HepG2 (cell line): ENCODE results near the gene BAZ1B. TPM values are rescaled to one million over a fixed set of nuclear protein-coding genes. Genes with fewer than 3 reads are reported as not detected.

Source experiments
- GABPB1 ChIP-seq: IDR thresholded peaks from 2 replicates; pipeline ENCODE4 v1.6.1; 2016; ENCODE audit warnings: mild to moderate bottlenecking, missing genetic modification reagents, moderate library complexity, missing compliant biosample characterization
- HOXA3 ChIP-seq: sonication (generic); formaldehyde crosslinking; IDR thresholded peaks from 2 replicates; pipeline ENCODE4 v1.5.0; 2020; ENCODE audit warnings: missing genetic modification reagents
- KLF6 ChIP-seq: IDR thresholded peaks from 2 replicates; pipeline ENCODE4 v1.8.0; 2016; ENCODE audit warnings: missing biosample characterization, missing genetic modification reagents
- NFYC ChIP-seq: IDR thresholded peaks from 2 replicates; pipeline ENCODE4 v1.6.1; 2016; ENCODE audit warnings: missing genetic modification reagents, missing compliant biosample characterization
- NR2F6 ChIP-seq, 2 experiments: IDR thresholded peaks; 2 replicates each; pipeline ENCODE4 v1.6.1; 2016; ENCODE audit warnings: antibody characterized with exemption in 1 of 2, mild to moderate bottlenecking in 1 of 2
- PHF20 ChIP-seq: sonication (generic); formaldehyde crosslinking; IDR thresholded peaks from 2 replicates; pipeline ENCODE4 v1.5.0; 2020; ENCODE audit warnings: mild to moderate bottlenecking, missing genetic modification reagents
- PPARG ChIP-seq: conservative IDR thresholded peaks from 2 replicates; pipeline ENCODE4 v1.6.1; 2016; ENCODE audit warnings: missing biosample characterization, missing genetic modification reagents
- SALL1 ChIP-seq: sonication (generic); formaldehyde crosslinking; IDR thresholded peaks from 2 replicates; pipeline ENCODE4 v1.8.0; 2022; ENCODE audit warnings: mild to moderate bottlenecking, missing genetic modification reagents
- SP2 ChIP-seq: sonication (generic); formaldehyde crosslinking; IDR thresholded peaks from 2 replicates; pipeline ENCODE4 v1.5.1; 2020; ENCODE audit warnings: mild to moderate bottlenecking, missing genetic modification reagents
- SP4 ChIP-seq: sonication (generic); formaldehyde crosslinking; IDR thresholded peaks from 2 replicates; pipeline ENCODE4 v1.8.1; 2023; ENCODE audit warnings: mild to moderate bottlenecking, missing genetic modification reagents
- ZBTB7B ChIP-seq: sonication (generic); formaldehyde crosslinking; IDR thresholded peaks from 2 replicates; pipeline ENCODE4 v1.4.0; 2020; ENCODE audit warnings: missing genetic modification reagents
- ZNF234 ChIP-seq: sonication (generic); formaldehyde crosslinking; conservative IDR thresholded peaks from 2 replicates; pipeline ENCODE4 v1.5.1; 2020; ENCODE audit warnings: mild to moderate bottlenecking, missing genetic modification reagents
- ZNF296 ChIP-seq: sonication (generic); formaldehyde crosslinking; conservative IDR thresholded peaks from 2 replicates; pipeline ENCODE4 v1.5.0; 2020; ENCODE audit warnings: mild to moderate bottlenecking, missing genetic modification reagents
- ZNF674 ChIP-seq: sonication (generic); formaldehyde crosslinking; IDR thresholded peaks from 2 replicates; pipeline ENCODE4 v1.5.0; 2020; ENCODE audit warnings: low read depth, mild to moderate bottlenecking, missing genetic modification reagents
- ZNF777 ChIP-seq: sonication (generic); formaldehyde crosslinking; IDR thresholded peaks from 2 replicates; pipeline ENCODE4 v1.4.0; 2020; ENCODE audit warnings: missing genetic modification reagents
- ZSCAN12 ChIP-seq: sonication (generic); formaldehyde crosslinking; IDR thresholded peaks from 2 replicates; pipeline ENCODE4 v1.9.0; 2021; ENCODE audit warnings: mild to moderate bottlenecking, missing genetic modification reagents
- polyA plus RNA-seq, 8 experiments: library from polyadenylated mRNA; depleted of rRNA in 3 of 8; stranded (reverse) in 7 of 8; unstranded in 1 of 8; fragments of >200 nt; fragmentation: Illumina TruSeq in 4 of 8; extraction: Trizol in 4 of 8; gene quantifications; 2 replicates each; pipeline versions ENCODE4 v1.2.1 to v1.2.3, GENCODE V29; 2011 to 2016; ENCODE audit warnings: low read depth in 4 of 8, missing spikeins in 1 of 8, mixed read lengths in 1 of 8; ENCODE audit not compliant: insufficient read depth in 1 of 8
- total RNA-seq, 5 experiments: library from RNA; depleted of rRNA; stranded (reverse); fragments of >200 nt; fragmentation: Illumina TruSeq; extraction: Trizol; gene quantifications; 2 replicates each; pipeline ENCODE4 v1.2.3, GENCODE V29; 2016; ENCODE audit warnings: low read depth in 1 of 5
- TF ChIP-seq, protein P1 (sequence below): IDR thresholded peaks from 2 replicates; pipeline ENCODE4 v1.6.1; 2016; ENCODE audit warnings: low read depth
- TF ChIP-seq, protein P2 (sequence below): sonication (generic); formaldehyde crosslinking; IDR thresholded peaks from 2 replicates; pipeline ENCODE4 v1.4.0; 2020; ENCODE audit warnings: missing genetic modification reagents, borderline replicate concordance
- TF ChIP-seq, protein P3 (sequence below): sonication (generic); formaldehyde crosslinking; IDR thresholded peaks from 2 replicates; pipeline ENCODE4 v1.5.0; 2020; ENCODE audit warnings: missing genetic modification reagents
- TF ChIP-seq, protein P4 (sequence below): sonication (generic); formaldehyde crosslinking; IDR thresholded peaks from 2 replicates; pipeline ENCODE4 v1.4.0; 2020; ENCODE audit warnings: mild to moderate bottlenecking, missing genetic modification reagents
- TF ChIP-seq, protein P5 (sequence below): IDR thresholded peaks from 2 replicates; pipeline ENCODE4 v1.6.1; 2016; ENCODE audit warnings: low read depth, control low read depth
- TF ChIP-seq, protein P6 (sequence below): IDR thresholded peaks from 2 replicates; pipeline ENCODE4 v1.6.1; 2018; ENCODE audit warnings: missing genetic modification reagents

BAZ1B gene
- total and polyA plus RNA-seq, 2 of the 13 experiments (the other 11 are each of a cell fraction or from before 2014, with no cell fraction given) = 18.6 to 69.4 TPM

DNA sequence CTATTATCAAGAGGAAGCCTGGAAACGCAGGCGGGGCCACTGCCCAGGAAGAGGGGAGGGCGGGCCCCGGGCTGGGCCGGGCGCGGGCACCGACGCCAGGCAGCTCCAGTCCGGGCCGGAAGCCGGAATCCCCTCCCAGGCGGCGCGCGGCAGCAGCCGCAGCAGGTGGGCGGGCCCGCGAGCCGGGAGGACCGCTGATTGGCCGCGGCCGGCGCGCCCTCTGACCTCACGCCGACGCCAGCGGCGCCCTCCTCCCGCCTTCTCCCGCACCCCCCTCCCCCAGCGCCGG is 35.0 kb upstream of the BAZ1B start (continued):
- TF ChIP-seq ZSCAN12 (CRISPR knock-in tag) = no peak
- TF ChIP-seq, protein P1, sequence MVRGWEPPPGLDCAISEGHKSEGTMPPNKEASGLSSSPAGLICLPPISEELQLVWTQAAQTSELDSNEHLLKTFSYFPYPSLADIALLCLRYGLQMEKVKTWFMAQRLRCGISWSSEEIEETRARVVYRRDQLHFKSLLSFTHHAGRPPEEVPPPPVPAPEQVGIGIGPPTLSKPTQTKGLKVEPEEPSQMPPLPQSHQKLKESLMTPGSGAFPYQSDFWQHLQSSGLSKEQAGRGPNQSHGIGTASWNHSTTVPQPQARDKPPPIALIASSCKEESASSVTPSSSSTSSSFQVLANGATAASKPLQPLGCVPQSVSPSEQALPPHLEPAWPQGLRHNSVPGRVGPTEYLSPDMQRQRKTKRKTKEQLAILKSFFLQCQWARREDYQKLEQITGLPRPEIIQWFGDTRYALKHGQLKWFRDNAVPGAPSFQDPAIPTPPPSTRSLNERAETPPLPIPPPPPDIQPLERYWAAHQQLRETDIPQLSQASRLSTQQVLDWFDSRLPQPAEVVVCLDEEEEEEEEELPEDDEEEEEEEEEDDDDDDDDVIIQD (CRISPR knock-in tag) = 0 out of 2 replicates have a peak, but pooled peaks have one; percentile 22
- no peak for TF ChIP-seq NR2F6 (IDR thresholded peaks at IDR 0.05)
- peak; percentile 23; the same call in 1 of the 2 replicates for TF ChIP-seq NR2F6 (CRISPR knock-in tag; IDR thresholded peaks at IDR 0.05)
- TF ChIP-seq ZNF296 (CRISPR knock-in tag) = no peak
- TF ChIP-seq, protein P2, sequence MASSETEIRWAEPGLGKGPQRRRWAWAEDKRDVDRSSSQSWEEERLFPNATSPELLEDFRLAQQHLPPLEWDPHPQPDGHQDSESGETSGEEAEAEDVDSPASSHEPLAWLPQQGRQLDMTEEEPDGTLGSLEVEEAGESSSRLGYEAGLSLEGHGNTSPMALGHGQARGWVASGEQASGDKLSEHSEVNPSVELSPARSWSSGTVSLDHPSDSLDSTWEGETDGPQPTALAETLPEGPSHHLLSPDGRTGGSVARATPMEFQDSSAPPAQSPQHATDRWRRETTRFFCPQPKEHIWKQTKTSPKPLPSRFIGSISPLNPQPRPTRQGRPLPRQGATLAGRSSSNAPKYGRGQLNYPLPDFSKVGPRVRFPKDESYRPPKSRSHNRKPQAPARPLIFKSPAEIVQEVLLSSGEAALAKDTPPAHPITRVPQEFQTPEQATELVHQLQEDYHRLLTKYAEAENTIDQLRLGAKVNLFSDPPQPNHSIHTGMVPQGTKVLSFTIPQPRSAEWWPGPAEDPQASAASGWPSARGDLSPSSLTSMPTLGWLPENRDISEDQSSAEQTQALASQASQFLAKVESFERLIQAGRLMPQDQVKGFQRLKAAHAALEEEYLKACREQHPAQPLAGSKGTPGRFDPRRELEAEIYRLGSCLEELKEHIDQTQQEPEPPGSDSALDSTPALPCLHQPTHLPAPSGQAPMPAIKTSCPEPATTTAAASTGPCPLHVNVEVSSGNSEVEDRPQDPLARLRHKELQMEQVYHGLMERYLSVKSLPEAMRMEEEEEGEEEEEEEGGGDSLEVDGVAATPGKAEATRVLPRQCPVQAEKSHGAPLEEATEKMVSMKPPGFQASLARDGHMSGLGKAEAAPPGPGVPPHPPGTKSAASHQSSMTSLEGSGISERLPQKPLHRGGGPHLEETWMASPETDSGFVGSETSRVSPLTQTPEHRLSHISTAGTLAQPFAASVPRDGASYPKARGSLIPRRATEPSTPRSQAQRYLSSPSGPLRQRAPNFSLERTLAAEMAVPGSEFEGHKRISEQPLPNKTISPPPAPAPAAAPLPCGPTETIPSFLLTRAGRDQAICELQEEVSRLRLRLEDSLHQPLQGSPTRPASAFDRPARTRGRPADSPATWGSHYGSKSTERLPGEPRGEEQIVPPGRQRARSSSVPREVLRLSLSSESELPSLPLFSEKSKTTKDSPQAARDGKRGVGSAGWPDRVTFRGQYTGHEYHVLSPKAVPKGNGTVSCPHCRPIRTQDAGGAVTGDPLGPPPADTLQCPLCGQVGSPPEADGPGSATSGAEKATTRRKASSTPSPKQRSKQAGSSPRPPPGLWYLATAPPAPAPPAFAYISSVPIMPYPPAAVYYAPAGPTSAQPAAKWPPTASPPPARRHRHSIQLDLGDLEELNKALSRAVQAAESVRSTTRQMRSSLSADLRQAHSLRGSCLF (CRISPR knock-in tag) = no peak
- TF ChIP-seq SP4 (CRISPR knock-in tag) = peak; percentile 74
- TF ChIP-seq PPARG = 0 out of 2 replicates have a peak, but pooled peaks have one; percentile 31
- TF ChIP-seq ZNF777 = no peak
- TF ChIP-seq ZNF234 = no peak
- TF ChIP-seq, protein P3, sequence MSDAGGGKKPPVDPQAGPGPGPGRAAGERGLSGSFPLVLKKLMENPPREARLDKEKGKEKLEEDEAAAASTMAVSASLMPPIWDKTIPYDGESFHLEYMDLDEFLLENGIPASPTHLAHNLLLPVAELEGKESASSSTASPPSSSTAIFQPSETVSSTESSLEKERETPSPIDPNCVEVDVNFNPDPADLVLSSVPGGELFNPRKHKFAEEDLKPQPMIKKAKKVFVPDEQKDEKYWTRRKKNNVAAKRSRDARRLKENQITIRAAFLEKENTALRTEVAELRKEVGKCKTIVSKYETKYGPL (CRISPR knock-in tag) = no peak
- TF ChIP-seq, protein P4, sequence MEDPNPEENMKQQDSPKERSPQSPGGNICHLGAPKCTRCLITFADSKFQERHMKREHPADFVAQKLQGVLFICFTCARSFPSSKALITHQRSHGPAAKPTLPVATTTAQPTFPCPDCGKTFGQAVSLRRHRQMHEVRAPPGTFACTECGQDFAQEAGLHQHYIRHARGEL = no peak
- TF ChIP-seq NFYC (CRISPR knock-in tag) = peak; percentile 72
- TF ChIP-seq PHF20 = 0 out of 2 replicates have a peak, but pooled peaks have one; percentile 52
- peak; percentile 82 for TF ChIP-seq SP2 (CRISPR knock-in tag)
- TF ChIP-seq GABPB1 (CRISPR knock-in tag) = peak; percentile 86
- peak; percentile 74 for TF ChIP-seq HOXA3 (CRISPR knock-in tag)
- TF ChIP-seq ZNF674 (CRISPR knock-in tag) = peak; percentile 8; the same call in 1 of the 2 replicates
- 0 out of 2 replicates have a peak, but pooled peaks have one; percentile 33 for TF ChIP-seq SALL1 (CRISPR knock-in tag)
- TF ChIP-seq, protein P5, sequence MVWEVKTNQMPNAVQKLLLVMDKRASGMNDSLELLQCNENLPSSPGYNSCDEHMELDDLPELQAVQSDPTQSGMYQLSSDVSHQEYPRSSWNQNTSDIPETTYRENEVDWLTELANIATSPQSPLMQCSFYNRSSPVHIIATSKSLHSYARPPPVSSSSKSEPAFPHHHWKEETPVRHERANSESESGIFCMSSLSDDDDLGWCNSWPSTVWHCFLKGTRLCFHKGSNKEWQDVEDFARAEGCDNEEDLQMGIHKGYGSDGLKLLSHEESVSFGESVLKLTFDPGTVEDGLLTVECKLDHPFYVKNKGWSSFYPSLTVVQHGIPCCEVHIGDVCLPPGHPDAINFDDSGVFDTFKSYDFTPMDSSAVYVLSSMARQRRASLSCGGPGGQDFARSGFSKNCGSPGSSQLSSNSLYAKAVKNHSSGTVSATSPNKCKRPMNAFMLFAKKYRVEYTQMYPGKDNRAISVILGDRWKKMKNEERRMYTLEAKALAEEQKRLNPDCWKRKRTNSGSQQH (CRISPR knock-in tag) = peak; percentile 63; the same call in 1 of the 2 replicates
- TF ChIP-seq KLF6 (CRISPR knock-in tag) = no peak
- TF ChIP-seq, protein P6, sequence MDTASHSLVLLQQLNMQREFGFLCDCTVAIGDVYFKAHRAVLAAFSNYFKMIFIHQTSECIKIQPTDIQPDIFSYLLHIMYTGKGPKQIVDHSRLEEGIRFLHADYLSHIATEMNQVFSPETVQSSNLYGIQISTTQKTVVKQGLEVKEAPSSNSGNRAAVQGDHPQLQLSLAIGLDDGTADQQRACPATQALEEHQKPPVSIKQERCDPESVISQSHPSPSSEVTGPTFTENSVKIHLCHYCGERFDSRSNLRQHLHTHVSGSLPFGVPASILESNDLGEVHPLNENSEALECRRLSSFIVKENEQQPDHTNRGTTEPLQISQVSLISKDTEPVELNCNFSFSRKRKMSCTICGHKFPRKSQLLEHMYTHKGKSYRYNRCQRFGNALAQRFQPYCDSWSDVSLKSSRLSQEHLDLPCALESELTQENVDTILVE (CRISPR knock-in tag) = peak; percentile 87; the same call in 1 of the 2 replicates
- TF ChIP-seq ZBTB7B (CRISPR knock-in tag) = peak; percentile 56; the same call in 1 of the 2 replicates
